GM19240 (cell line): ENCODE data around the gene PLEKHA8.

Experiments
- DNase-seq: peaks from one replicate; pipeline ENCODE4 v3.0.0; 2011; ENCODE audit warnings: low spot score; ENCODE audit not compliant: insufficient read length

PLEKHA8 gene

GRCh38 chr7:30166841-30167235, 138.6 kb downstream of the PLEKHA8 start:
- DNase-seq, result no peak

GRCh38 chr7:30167901-30168300, 139.7 kb downstream of the PLEKHA8 start:
- DNase-seq, result no peak

- no peak for DNase-seq
Observed at GRCh38 chr7:30168835-30169573, 140.8 kb downstream of the PLEKHA8 start.

GRCh38 chr7:30169579-30169978, 141.4 kb downstream of the PLEKHA8 start:
- DNase-seq, result no peak

DNA sequence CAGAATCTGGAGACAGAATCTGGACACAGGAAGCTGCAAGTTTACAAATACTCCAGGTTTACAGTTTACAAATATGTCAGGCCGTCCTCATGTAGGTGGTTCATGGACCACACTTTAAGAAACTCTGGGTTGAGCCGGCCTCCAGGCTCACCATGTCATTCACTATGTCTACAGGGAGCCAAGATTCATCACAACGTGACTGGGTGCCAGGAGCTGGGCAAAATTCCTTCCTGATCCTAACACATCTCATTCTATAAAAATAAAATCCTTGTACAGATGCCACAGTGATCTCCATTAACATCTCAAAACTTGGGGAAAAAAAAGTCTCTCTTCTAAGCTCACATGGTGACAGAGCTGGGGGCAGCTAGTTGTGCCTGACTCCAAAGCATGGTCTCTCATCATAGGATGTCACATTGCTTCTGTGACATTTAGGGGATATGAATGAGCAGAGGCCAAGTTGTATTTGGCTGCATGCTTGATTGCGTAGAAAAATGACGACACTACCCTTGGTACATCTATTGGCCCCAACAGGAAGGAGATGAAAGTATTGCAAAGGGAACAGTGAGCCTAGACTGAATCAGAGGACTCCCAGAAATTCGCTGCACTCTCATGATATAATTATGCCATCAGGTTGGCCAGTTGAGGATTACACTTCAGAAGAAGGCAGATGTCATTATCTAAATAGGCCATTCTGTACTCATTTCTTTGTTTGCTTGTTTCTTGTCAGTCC, 142.4 kb downstream of the PLEKHA8 start:
- no peak for DNase-seq

GRCh38 chr7:30171766-30172447, 143.7 kb downstream of the PLEKHA8 start:
- no peak for DNase-seq

- DNase-seq, result no peak
Observed at GRCh38 chr7:30172451-30172850, 144.2 kb downstream of the PLEKHA8 start.

- no peak for DNase-seq
Observed at GRCh38 chr7:30173058-30173897, 145.1 kb downstream of the PLEKHA8 start.

GRCh38 chr7:30175180-30175579, 147.0 kb downstream of the PLEKHA8 start:
- DNase-seq, result no peak

- no peak for DNase-seq
Observed at GRCh38 chr7:30175636-30176147, 147.5 kb downstream of the PLEKHA8 start.

DNA sequence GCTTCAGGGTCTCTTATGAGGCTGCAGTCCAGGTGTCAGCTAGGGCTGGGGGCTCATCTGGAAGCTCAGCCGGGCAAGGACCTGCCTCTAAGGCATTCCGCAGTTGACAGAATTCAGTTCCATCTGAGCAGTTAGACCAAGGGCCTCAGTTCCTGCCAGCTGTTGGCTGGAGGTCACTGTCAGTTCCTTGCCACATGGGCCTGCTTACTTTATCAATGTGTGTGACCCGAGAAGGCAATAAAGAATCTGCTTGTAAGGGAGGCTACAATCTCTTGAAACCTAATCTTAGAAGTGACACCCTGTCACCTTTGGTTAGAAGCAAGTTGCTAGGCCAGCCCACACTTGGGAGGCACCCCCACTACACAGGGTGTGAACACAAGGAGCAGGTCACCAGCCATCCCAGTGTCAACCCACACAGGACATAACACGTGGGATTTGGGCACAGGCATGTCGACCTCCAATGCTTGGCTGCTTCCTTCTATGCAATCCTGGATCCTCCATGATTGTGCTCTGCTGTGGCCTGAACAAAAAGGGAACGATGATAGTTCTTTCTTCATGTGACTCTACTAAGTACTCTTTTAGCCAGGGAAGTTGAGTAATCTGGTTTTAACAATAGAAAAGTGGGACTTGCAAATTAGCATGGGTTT, 148.4 kb downstream of the PLEKHA8 start:
- DNase-seq, result no peak

DNA sequence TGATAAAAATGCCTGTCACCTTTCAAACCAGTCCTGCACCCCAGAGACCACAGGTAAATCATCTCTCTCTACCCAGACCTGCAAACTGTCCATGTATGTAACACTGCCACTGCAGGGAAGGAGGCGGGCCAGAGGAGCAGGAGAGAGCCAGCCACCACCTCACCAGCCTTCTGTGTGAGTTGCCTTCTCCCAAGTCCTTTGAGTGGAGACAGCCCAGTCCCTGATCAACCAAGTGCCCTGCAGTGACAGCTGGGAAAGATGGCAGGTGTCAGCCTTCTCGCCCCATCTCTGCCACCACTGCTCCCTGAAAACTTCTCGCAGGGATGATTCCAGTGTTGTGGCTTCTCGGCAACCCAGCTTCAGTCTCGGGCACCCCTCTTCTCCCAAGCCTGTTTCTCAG, 149.0 kb downstream of the PLEKHA8 start:
- no peak for DNase-seq

DNA sequence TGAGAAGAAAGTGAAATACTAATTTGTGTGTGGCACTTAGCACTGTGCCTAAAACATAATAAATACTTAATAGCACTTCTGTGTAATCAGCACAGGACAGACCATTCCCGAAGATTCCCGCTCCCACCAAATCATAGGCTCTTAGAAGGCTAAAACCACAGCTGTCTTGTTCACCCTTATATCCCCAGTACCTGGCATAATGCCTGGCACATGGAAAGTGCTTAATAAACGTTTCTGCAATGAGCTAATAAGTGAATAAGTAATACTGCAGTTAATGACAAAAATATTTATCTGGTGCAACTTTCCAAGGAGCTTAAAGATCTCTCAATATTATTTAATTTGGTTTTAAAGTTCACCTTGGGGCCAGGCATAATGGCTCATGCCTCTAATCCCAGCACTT, 149.8 kb downstream of the PLEKHA8 start:
- DNase-seq, result no peak

GRCh38 chr7:30178748-30179436, 150.7 kb downstream of the PLEKHA8 start:
- DNase-seq, result no peak
